Measurements from ENCODE around the gene NPSR1. TPM values are rescaled to one million over a fixed set of nuclear protein-coding genes. Genes with fewer than 3 reads are reported as not detected.
A peak's percentile ranks its signal among the peaks of the same experiment; 100 is the strongest.

Gene NPSR1
- total and polyA plus RNA-seq, 8 donors = not detected

DNA sequence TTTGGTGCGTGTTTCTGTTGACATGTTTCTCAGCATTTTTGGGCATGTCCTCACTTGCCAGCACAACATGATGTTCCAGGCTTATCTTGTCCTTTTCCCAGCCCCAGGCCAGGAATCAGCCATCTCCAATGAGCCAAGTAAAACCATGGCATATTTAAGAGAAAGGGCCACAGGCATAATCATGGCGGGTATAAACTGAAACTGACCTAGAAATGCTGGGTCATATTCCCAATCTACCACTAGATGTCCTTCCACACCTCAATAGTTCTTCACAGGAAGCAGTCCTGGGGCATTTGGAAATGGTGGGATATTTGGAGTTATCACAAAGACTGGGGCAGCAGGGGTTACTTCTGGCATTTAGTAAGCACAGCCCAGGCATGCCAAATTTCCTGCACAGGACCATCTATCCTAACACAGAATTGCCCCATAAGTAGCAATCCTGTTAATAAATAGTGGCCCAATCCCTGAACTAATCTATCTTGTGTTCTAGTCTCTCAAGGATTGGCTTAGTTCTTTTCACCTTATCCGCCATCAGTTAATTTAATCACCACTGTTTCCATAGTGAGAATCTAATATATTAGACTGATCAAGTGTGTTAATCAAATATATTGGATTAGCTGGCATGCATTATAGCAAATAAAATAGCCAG, 101.6 kb downstream of the NPSR1 start:
- peak; percentile 88 for ATAC-seq
- H3K36me3 ChIP-seq = no peaks in the 10 kb centered on the region
- TF ChIP-seq, protein P1, sequence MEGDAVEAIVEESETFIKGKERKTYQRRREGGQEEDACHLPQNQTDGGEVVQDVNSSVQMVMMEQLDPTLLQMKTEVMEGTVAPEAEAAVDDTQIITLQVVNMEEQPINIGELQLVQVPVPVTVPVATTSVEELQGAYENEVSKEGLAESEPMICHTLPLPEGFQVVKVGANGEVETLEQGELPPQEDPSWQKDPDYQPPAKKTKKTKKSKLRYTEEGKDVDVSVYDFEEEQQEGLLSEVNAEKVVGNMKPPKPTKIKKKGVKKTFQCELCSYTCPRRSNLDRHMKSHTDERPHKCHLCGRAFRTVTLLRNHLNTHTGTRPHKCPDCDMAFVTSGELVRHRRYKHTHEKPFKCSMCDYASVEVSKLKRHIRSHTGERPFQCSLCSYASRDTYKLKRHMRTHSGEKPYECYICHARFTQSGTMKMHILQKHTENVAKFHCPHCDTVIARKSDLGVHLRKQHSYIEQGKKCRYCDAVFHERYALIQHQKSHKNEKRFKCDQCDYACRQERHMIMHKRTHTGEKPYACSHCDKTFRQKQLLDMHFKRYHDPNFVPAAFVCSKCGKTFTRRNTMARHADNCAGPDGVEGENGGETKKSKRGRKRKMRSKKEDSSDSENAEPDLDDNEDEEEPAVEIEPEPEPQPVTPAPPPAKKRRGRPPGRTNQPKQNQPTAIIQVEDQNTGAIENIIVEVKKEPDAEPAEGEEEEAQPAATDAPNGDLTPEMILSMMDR (IDR thresholded peaks at IDR 0.05) = peak; percentile 44 to 59

DNA sequence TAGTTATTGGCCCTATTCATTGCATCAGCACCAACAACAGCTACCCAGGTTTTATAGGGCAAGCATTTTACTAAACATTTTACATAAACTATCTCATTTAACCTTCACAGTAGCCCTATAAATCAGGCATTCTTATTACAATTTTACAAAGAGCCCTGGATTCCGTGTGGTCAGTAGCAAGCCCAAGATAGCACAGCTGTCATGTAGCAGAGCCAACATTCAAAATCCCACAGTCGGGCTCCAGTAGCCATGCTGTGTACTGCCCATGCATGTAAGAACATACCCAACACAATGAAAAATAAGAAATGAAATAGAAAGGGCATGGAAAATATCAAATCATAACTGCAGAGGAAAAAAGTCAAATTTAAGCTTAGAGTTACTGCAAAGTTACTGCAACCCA, 102.3 kb downstream of the NPSR1 start:
- TF ChIP-seq, protein P1 (IDR thresholded peaks at IDR 0.05) = no peak
- no peaks in the 10 kb centered on the region for H3K4me1 ChIP-seq
- no peaks in the 10 kb centered on the region for H3K27me3 ChIP-seq
- no peak for ATAC-seq
- no peaks in the 10 kb centered on the region for H3K9me3 ChIP-seq
- no peak overlapping the region for H3K4me3 ChIP-seq
- no peaks in the 10 kb centered on the region for H3K36me3 ChIP-seq
- DNase-seq = no peak
- intact Hi-C loops (cut with DNase I) = no loop called here
- no peak overlapping the region for H3K27ac ChIP-seq

More for the DNA sequence above, 101.6 kb downstream of the NPSR1 start:
- no peak for DNase-seq
- intact Hi-C loops (cut with DNase I) = no loop called here
- Histone ChIP-seq H3K4me3 (no peak overlapping the region), H3K9me3 (no peaks in the 10 kb centered on the region), H3K4me1 (no peaks in the 10 kb centered on the region), H3K27ac (no peak overlapping the region), H3K27me3 (no peaks in the 10 kb centered on the region)

DNA sequence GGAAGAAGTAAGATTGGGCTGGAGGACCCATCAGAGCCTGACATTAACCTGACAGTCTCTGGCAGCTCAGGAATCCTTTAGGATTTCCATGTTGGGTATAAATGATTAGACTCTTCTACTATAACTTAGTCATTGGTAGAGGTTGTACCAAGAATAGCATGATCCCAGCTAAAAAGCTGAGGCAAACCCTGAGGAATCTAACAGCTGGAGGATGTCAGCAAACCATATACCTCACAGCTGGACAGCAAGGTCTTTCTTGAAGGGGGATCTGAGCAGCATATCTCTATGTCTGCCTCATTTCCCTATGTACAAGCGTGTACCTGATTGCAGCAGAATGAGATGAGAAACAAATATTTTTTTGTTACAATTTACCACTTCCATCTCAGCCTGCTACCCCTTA, 103.2 kb downstream of the NPSR1 start:
- TF ChIP-seq, protein P1 (IDR thresholded peaks at IDR 0.05) = no peak
- Histone ChIP-seq H3K27me3 (no peaks in the 10 kb centered on the region), H3K36me3 (no peaks in the 10 kb centered on the region), H3K4me3 (no peak overlapping the region), H3K9me3 (no peaks in the 10 kb centered on the region), H3K4me1 (no peaks in the 10 kb centered on the region), H3K27ac (no peak overlapping the region)
- ATAC-seq (no peak), DNase-seq (no peak)
- intact Hi-C loops (cut with DNase I) = no loop called here

DNA sequence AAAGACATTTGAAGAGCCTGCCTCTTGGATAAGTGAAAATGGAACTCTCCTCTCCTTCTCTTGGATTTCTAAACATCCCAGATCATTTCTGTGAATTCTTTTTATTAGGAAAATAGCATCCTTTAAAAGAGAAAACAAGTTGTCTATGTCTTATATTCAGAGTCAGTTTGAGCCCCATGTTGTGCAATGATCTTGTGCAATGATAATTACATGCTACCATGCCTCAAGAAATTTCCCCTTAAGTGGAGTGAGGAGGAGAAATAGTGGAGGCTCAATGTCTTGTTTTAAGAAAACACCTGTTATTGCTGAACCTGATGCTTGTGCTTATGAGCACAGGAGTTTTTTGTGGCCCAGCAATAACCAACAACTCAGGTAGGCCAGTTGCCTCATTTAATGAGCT, 103.6 kb downstream of the NPSR1 start:
- Histone ChIP-seq H3K4me1 (no peaks in the 10 kb centered on the region), H3K27me3 (no peaks in the 10 kb centered on the region), H3K9me3 (no peaks in the 10 kb centered on the region), H3K27ac (no peak overlapping the region), H3K4me3 (no peak overlapping the region), H3K36me3 (no peaks in the 10 kb centered on the region)
- TF ChIP-seq, protein P1 (IDR thresholded peaks at IDR 0.05) = no peak
- intact Hi-C loops (cut with DNase I) = no loop called here
- ATAC-seq (no peak), DNase-seq (no peak)

DNA sequence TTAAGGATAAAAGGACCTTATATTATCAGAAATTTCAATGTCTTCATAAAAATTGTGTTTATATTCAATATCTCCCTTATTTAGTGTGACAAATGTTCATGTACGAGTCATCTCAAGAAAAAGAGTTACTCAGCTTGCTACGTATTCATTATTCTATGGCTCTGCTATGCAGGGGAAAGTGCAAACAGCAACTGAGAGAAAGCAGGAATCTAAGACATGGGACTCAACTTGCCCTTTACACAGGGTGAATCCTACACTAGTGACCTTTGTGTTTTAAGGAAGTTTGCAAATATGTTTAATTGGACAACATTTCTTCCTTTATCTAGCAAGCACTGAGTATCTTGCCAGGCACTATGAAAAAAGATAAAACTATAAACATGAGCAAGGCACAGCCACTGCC, 104.7 kb downstream of the NPSR1 start:
- no peak overlapping the region for H3K4me3 ChIP-seq
- DNase-seq (no peak), ATAC-seq (no peak)
- H3K9me3 ChIP-seq = no peaks in the 10 kb centered on the region
- no peaks in the 10 kb centered on the region for H3K36me3 ChIP-seq
- intact Hi-C loops (cut with DNase I) = no loop called here
- no peaks in the 10 kb centered on the region for H3K4me1 ChIP-seq
- TF ChIP-seq, protein P1 (IDR thresholded peaks at IDR 0.05) = no peak
- no peaks in the 10 kb centered on the region for H3K27me3 ChIP-seq
- H3K27ac ChIP-seq = no peak overlapping the region
